Stromal cell of bone marrow (primary cell): Measurements from ENCODE around the gene RALGAPA2.

Experiments used
- DNase-seq: peaks from one replicate; pipeline ENCODE4 v3.0.0-alpha.2; 2012; ENCODE audit warnings: low read depth

RALGAPA2 gene

DNA sequence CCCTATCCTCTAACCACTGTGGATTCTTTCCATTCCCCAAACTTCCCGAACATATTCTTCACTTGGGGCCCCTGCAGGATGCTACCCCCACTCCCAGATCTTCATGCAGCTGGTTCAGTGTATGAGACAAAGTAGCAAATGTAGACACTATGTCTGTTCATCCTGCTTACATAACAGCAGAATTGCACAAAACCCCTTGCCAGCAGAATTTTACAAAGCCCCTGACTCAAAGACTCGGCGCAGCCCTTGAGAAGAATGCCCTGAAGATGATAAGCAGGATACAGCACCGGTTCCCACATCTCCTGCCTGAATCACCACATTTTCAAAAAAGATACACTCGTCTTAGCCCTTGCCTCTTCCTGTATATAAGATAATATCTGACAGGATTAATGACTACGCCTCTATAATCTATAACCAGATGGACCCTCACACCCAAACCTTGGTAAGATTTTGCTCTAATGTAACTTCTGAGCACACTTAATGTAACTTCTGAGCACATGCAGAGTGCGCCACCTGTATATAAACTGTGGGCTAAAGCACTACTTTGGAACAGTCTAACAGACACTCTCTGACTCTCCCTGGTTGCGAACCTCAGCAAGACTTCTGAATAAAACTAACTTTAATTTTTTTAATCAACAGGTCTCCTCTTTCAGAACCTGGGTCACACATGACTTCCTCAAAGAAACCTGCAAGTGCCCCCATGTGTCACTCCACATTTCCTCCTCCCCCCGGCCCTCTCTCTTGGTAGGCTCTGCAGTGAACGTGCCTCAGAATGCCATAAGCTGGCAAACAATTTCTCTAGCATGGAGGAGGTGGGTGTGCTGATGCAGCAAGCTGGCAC is 28.7 kb downstream of the RALGAPA2 start:
- DNase-seq = no peak

DNA sequence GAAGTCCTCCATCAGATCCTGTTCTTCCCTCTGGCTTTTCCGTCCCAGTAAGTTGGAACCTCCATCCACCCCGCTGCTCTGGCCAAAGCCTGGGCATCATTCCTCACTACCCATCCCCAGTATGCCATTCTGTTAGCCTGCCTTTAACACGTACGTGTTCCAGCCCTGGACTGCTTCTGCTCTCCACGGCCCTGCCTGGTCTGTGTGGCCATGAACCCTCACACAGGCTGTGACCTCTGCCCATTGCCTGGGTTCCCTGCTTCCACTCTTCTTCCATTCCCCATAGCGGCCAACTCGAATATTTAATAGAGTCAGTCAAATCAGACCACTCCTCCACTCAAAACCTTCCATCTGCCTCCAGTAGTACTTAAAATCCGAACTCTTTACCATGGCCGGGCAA is 29.4 kb downstream of the RALGAPA2 start:
- no peak for DNase-seq

DNA sequence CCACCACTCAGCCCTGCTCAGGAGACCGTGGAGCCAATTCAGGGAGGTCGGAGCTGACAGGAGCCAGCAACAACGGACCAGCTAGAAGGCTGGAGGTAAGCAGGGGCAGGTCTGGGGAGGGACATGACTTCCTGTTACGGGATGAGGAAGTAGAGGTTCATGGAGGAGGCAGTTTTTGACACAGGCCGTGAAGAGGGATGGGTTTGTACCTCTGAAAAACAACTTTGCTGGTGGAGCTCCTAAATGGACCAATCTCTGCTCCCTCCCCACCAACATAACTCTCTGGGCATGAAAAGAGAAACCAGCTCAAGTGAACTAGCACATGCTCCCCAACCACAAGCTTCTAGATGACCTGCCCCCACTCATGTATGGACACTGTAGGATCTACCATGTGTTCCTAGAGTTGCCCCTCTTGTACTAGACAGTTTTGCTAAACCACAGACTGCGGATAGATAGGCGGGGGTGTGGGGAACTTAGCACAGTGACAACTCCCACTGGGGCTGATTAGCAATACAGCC is 31.4 kb downstream of the RALGAPA2 start:
- no peak for DNase-seq

DNA sequence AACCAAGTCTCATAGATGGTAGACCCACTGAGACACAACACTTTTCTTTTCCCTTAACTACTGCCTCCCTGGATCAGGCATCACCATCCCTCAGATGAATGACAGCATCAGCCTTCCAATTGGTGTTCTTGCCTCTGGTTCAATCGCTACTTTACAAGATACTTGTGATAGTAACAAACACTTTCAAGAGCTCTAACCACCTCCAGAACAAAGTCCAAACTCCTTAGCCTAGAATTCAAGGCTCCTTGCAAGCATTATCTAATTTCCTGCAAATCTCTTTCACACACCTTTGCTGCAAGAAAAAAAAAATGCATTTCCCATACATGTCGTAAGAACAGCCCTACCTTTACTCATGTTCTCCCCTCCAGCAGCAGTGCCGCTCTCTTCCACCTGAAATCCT is 33.1 kb downstream of the RALGAPA2 start:
- DNase-seq = no peak

DNA sequence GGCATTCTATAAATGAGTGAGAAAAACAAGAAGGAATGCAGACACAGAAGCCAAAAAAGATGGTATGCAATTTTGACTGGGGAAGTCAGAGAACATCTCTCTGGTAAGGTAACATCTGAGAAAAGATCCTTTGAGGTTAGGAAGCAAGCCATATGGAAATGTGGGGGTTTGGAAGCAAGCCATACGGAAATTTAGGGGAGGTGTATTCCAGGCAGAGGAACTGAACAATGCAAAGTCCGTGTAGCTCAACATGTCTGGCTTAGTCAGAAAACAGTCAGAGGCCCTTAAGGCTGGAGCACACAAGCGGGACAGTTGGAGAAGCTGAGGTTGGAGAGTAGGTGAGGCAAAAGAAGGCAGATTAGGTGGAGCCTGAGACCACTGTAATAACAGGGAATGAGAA is 35.3 kb downstream of the RALGAPA2 start:
- DNase-seq = no peak

DNA sequence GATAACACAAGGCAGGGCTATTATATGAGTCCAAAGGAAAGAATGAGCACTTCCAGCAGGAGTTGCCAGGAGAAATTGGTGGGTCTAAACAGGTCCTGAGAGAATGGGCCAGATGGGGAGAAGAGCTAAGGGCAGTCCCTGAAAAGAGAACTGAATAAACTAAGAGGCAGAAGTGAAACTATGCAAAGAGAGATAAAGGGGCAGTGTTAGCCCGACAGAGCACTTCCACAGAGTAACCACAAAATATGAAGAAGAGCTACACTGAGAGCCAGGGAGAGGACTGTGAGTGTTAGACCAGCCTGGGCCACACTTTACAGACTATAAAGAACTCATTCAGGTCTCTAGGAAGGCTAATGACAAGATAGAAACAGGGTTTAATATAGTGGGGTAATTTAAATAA is 43.8 kb downstream of the RALGAPA2 start:
- no peak for DNase-seq

DNA sequence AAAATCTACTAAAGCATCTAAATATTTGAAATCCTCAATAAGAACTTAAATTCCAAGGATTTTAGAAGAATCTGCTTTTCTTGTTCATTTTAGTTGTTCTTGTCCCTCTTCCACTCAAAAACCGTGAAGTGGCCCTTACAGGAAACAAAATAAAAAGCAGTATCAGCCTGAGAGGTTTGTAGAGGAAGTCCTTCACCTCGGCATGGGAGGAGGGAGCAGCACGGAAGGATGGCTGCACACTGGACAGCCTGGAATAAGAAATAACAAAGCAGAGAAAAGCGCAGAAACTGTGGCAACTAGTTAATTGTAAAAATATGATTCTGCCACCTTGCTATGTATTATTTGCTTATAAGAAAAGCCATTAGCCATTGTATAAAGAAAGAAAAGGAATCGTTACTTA is 46.1 kb downstream of the RALGAPA2 start:
- no peak for DNase-seq

DNA sequence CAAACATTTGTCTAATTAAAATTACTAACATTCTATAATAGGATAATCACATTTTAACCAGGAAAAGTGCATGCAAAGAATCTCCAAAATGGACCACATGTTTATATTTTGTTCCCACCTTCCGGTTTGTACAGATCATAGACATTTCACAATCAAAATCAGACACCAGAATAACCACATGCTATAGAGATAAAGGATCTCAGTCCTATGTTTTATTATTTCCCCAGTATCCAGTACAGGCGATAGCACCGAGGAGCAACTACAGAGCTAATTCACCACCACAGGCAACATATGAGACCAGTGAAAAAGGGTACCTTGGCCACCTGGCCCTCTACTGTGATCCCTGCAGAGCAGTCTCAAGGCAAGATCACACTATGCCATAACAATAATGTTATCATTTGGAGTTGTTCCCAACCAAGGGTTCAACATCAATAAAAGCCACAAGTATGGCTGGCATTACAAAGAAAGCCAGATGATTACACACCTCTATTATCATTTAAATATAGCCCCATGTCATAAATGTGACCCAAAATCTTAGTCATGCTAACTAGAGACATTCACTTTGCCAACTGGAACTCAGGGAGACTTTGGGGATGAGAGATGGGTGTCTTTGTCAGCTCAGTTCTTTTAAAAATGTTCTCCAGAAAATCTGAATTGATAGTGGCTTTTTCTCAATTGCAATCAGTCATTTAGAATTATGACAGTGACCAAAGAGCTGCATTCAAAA is 46.7 kb downstream of the RALGAPA2 start:
- DNase-seq = no peak

DNA sequence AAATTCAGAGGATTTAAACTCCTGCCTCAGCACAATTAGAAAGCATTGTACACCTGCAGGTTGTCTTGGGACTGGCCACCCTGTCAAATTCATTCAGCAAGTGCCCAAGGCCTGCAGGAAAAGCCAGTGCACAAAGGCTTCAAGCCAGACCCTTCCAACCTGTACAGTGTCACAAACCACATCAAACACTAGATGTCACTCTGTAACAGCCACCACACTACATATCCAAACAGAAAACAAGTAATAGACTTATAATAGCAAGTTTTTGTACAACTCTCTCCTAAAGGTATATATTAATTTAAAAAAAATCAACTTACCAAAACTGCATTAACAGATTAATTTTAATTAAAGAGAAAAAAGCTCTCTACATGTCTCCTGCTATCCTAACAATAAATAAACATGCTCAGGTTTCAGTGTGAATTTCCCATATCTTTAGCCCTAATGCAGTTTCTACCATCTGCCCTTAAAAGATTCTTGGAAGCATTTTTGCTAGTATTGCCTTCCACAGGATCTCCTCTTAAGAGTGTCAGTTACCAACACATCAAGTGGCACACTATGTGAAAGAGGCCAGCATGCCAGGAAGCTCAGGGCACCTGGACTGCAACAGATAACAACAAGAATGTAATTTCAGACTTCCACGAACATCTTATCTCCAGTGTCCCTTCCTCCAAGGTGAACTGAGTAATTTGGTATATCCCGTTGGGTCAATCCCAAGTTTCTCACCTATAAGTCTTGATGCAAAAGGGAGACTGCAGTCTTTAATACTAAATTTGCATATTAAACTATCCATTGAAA is 47.5 kb downstream of the RALGAPA2 start:
- DNase-seq = no peak

DNA sequence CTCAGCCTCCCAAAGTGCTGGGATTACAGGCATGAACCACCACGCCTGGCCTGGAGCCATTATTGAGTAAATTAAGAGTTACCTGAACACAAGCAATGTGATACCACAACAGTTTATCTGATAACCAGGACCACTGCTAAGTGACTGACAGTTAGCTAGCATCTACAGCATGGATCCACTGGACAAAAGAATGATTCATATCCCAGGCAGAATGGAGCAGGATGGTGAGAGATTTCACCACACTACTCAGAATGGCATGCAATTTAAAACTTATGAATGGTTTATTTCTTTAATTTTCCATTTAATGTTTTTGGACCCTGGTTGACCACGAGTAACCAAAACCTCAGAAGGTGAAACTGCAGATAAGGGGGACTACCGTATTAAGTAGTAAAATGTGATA is 48.6 kb downstream of the RALGAPA2 start:
- DNase-seq = no peak

DNA sequence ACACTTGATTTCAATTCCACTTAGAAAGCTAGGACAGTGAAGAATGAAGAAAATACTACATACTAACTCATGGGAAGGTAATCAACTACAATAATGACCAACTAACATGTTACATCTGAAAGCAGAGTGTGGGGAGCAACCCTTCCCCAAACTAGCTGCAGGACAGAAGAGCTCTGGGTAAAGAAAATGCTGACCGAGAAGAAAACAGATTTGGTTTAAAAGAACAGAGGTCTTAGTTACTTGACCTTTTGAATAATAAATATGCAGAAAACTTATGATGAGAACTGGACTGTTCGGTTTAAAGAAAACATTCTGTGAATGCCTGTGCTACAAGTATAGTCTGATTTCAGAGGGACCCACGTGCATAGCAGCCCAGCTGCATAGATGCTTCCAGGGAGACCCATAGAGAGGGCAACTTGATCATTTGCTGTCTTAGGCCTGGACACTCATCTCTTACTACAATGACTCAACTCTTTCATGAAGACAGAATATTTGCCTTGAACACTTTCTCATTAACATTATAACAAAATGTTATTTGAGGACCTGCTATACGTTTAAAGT is 53.5 kb downstream of the RALGAPA2 start:
- no peak for DNase-seq

DNA sequence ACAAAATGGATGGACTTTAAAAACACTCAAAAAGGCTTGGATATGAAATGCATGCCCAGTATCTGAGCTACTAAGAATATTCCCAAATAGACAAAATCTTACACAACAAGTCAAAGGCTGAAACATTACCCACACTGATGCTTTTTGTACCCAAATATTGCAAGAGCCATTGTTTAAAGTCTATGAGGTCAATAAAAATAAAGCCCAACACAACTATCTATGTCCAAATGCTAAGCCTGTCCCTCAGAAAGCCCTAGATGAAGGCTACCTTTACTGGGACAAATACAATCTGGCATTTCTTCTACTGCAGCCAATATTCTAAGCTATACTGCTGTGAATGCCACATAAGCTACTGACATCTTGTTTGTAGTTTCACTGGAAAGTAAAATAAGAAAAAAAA is 54.3 kb downstream of the RALGAPA2 start:
- DNase-seq = no peak

DNA sequence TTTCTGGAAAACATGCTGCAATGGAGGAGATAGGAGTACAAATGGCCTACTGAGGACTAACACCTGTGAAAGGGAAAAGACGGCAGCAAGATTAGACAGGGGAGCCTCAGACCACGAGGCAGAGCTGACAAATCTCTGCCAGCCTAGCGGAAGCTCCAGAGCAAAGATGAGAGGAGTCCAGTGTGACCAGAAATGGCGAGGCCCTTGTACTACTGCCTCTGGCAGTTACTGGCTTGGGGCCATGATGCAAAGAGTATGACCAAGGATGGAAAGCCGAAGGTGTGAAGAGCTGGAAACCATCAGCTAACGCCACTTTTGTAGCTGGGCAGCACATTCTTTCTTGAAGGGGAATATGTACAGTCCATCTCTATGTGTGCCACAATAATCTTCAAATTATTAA is 55.4 kb downstream of the RALGAPA2 start:
- no peak for DNase-seq

DNA sequence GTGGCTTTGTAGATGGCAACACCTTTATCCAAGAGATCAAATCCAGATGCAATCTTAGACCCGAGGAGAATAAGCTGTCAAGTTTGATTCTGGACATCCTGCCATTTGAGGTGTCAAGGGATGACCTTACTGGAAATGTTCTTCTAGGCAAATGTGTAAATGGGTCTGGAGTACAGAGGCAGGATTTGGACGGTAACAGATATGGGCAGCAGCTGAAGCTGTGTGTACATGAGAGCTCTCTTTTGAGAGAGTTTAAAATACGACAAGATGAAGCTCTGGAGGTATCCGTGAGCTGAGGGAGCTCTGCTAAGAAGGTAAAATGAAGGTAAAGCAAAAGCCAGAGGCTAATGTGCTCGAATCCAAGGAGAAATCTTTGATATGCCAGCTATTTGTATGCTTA is 56.6 kb downstream of the RALGAPA2 start:
- DNase-seq = no peak

DNA sequence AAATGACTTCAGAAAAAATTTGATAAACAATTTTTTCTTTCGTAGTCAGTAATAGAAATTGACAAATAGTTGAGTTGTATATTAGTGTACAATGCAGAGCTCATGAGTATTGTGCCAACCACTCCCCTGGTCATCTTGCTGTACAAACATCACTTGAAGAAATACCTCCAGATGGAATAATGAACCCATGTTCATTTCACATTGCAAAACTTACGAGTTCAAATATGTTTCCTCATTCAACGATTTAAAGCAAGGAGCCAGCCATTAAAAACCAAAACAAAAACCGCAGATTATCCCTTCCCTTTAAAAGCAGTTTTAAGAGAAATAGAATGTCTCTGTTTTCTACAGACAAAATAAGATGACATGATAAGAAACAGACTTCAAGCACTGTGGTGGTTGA is 62.5 kb downstream of the RALGAPA2 start:
- DNase-seq = no peak

DNA sequence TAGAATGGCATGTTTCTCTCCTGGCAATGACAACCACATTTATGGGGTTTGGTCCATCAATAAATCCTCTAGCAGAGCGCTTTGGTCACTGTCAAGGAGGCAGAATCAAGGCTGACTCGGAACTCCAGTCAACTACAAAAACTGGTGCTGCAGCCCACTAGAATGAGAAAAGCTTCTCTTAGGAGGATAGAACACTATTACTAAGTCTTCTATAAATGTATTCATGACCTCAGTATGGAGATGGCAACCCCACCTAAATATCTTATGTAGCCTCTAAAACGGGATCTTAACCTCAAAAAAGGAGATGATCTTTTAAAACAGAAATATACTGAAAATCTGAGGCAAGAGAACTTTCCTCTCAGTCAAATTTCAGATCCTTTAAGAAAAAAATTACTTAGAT is 68.5 kb downstream of the RALGAPA2 start:
- DNase-seq = no peak

DNA sequence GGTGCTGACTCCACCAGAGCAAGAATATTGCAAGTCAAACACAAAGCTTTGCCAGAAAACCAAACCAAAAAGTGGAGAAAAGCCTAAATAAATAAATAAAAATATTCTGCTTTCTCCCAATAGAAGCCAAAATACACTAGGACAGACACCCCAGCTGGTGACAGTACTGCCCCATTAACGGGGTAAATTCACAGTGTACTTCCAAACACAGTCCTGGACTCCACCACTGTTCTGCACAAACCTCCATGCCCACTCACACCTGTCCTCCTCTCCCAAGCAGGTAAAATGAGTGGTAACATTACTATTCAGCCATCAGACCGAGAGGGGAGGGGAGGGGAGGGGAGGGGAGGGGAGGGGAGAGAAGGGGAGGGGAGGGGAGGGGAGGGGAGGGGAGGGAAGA is 70.7 kb downstream of the RALGAPA2 start:
- DNase-seq = no peak

DNA sequence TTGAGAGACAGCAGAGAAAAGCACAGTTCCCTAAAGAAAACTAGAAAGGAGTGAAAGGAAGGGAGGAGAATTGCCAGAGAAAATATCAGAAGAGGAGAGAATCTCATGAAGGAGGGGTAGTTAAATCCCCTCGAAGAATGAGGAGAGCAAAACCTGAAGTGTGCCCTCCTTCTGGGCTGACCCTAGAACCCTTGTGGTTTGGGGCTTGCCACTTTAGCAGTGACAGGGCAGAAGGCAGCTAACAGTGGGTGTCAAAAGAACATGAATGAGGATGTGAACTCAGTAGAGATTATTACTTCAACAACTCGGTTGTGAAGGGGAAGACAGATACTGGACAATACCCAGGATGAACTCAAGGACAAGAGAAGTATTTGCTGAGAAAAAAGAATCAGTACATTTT is 73.6 kb downstream of the RALGAPA2 start:
- no peak for DNase-seq

DNA sequence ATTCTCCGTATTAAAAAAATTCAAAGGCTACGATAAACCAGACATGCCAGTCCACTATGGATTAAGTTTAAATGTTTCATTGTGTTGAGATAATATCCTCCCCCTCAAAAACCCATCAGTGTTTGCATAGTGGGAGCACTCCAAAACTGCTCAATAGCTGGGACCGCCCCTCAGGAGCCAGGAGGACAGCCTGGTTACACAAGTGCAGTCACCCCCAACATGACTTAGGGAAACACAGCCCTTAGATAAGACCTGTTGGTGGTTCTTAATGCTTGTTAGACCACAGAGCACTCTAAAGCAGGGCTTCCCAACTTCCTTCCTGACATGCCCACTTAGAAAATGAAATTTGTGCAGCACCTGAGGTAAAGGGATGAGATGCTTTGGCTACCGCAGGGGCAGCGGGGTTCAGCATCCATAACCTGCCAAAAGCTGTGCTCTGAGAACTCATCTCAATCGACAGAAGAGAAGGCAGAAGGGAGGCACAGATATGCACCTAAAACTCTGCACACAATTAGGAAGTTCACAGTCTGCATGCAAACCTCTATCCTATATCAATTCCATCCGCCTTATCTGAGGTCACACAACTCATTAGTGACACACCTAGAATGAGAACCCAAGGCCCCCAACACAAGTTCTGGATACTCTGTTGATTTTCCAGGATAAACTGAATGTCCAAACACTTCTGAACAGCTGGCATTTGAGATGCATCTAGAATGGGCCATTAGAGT is 74.3 kb downstream of the RALGAPA2 start:
- DNase-seq = no peak

DNA sequence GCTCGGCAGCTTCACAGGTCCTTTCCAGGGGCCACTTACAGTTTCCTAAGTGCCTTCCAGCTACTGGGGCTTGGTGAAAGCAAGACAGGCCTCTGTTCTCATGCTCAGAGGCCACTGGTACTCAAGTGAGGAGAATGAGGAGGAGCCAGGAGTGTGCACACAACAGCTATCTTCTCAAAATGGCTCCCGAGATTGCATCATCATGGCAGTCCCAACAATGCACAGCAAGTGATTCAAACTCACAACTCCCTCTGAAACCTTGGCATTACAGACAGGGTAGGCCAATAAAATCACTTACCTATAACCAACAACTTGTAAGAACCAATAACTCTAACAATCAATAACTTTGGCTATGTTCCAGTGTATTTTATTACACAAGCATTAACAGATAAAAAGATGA is 77.4 kb downstream of the RALGAPA2 start:
- DNase-seq = no peak

DNA sequence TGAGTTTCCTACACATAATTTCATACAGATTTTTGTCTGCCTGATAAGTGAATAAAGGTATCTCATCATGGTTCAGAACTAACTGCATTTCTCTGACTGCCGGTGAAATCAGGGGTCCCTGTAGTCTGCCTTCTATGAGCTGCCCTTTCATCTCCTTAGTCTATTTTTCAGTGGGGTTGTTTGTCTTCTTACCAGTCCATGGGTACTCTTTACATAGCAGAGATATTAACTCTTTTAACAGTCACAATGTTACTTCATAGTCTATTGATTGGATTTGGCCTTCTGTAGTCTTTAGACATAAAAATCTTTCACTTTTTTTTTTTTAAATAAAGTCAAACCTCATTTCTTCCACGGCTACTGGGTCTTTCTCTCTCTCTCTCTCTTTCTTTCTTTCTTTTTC is 79.8 kb downstream of the RALGAPA2 start:
- DNase-seq = no peak

DNA sequence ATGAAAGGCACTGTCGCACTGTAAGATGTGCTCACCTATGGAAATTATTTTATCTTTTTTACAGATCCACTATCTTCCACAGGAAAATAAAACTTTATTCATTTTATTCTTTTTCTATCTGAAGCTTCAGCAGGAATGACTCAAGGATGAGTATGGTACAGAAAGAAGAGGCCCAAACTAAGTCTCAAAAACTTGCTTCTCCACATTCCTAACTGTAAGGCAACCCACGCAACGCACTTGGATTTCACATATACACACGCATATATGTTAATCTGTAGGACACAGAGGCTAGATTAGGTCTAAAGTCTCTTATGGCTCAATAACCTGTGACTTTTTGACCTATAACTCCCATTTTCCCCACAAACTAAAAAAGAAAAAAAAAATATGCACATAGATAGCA is 81.9 kb downstream of the RALGAPA2 start:
- no peak for DNase-seq
